ENCODE results near the gene NDUFAF8. TPM values are rescaled to one million over a fixed set of nuclear protein-coding genes. Genes with fewer than 3 reads are reported as not detected.

NDUFAF8 gene
- polyA plus RNA-seq, 1 donor from 2014 or later = 76.4 TPM

GRCh38 chr17:81236784-81237183, 2.3 kb upstream of the NDUFAF8 start:
- Histone ChIP-seq H3K9me3 (ENCODE audit: low read length) (no peaks in the 10 kb centered on the region), H4K20me1 (ENCODE audit: insufficient read depth) (no peaks in the 10 kb centered on the region), H2AFZ (ENCODE audit: low read depth, low read length) (no peak overlapping the region), H3K9me2 (ENCODE audit: insufficient read depth, low read length) (no peaks in the 10 kb centered on the region), H3F3A (ENCODE audit: insufficient read depth, low read length, poor library complexity, severe bottlenecking) (no peaks in the 10 kb centered on the region), H3K36me3 (ENCODE audit: insufficient read depth, low read length) (no peaks in the 10 kb centered on the region), H3K27me3 (ENCODE audit: insufficient read depth, low read depth, low read length) (no peaks in the 10 kb centered on the region), H3K27ac (ENCODE audit: low read length) (no peak overlapping the region), H3K4me3 (ENCODE audit: low read length) (no peak overlapping the region), H3K9ac (ENCODE audit: low read length) (no peak overlapping the region), H3K4me2 (ENCODE audit: low read length) (no peak overlapping the region), H3K79me2 (replicated peaks; ENCODE audit: insufficient read depth, low read length) (peaks cover 19% of the 10 kb centered on the region)
- TF ChIP-seq, protein P1, sequence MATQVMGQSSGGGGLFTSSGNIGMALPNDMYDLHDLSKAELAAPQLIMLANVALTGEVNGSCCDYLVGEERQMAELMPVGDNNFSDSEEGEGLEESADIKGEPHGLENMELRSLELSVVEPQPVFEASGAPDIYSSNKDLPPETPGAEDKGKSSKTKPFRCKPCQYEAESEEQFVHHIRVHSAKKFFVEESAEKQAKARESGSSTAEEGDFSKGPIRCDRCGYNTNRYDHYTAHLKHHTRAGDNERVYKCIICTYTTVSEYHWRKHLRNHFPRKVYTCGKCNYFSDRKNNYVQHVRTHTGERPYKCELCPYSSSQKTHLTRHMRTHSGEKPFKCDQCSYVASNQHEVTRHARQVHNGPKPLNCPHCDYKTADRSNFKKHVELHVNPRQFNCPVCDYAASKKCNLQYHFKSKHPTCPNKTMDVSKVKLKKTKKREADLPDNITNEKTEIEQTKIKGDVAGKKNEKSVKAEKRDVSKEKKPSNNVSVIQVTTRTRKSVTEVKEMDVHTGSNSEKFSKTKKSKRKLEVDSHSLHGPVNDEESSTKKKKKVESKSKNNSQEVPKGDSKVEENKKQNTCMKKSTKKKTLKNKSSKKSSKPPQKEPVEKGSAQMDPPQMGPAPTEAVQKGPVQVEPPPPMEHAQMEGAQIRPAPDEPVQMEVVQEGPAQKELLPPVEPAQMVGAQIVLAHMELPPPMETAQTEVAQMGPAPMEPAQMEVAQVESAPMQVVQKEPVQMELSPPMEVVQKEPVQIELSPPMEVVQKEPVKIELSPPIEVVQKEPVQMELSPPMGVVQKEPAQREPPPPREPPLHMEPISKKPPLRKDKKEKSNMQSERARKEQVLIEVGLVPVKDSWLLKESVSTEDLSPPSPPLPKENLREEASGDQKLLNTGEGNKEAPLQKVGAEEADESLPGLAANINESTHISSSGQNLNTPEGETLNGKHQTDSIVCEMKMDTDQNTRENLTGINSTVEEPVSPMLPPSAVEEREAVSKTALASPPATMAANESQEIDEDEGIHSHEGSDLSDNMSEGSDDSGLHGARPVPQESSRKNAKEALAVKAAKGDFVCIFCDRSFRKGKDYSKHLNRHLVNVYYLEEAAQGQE (IDR thresholded peaks at IDR 0.05; ENCODE audit: borderline replicate concordance) = no peak
- TF ChIP-seq EZH2 (IDR thresholded peaks at IDR 0.05; ENCODE audit: borderline replicate concordance, insufficient read depth, low read length, poor library complexity, severe bottlenecking) = no peak
- TF ChIP-seq POLR2AphosphoS5 (IDR thresholded peaks at IDR 0.05) = no peak
- no peak for TF ChIP-seq EP300 (conservative IDR thresholded peaks at IDR 0.05; ENCODE audit: poor library complexity, severe bottlenecking)
- no peak for TF ChIP-seq SMC3 (conservative IDR thresholded peaks at IDR 0.05; ENCODE audit: poor library complexity)
- TF ChIP-seq, protein P2, sequence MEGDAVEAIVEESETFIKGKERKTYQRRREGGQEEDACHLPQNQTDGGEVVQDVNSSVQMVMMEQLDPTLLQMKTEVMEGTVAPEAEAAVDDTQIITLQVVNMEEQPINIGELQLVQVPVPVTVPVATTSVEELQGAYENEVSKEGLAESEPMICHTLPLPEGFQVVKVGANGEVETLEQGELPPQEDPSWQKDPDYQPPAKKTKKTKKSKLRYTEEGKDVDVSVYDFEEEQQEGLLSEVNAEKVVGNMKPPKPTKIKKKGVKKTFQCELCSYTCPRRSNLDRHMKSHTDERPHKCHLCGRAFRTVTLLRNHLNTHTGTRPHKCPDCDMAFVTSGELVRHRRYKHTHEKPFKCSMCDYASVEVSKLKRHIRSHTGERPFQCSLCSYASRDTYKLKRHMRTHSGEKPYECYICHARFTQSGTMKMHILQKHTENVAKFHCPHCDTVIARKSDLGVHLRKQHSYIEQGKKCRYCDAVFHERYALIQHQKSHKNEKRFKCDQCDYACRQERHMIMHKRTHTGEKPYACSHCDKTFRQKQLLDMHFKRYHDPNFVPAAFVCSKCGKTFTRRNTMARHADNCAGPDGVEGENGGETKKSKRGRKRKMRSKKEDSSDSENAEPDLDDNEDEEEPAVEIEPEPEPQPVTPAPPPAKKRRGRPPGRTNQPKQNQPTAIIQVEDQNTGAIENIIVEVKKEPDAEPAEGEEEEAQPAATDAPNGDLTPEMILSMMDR (IDR thresholded peaks at IDR 0.05; ENCODE audit: poor library complexity, severe bottlenecking) = no peak
- TF ChIP-seq RAD21 (conservative IDR thresholded peaks at IDR 0.05) = no peak
- TF ChIP-seq TAF1 (IDR thresholded peaks at IDR 0.05; ENCODE audit: low read depth) = no peak
- TF ChIP-seq MXI1 (conservative IDR thresholded peaks at IDR 0.05; ENCODE audit: poor library complexity, severe bottlenecking) = no peak

DNA sequence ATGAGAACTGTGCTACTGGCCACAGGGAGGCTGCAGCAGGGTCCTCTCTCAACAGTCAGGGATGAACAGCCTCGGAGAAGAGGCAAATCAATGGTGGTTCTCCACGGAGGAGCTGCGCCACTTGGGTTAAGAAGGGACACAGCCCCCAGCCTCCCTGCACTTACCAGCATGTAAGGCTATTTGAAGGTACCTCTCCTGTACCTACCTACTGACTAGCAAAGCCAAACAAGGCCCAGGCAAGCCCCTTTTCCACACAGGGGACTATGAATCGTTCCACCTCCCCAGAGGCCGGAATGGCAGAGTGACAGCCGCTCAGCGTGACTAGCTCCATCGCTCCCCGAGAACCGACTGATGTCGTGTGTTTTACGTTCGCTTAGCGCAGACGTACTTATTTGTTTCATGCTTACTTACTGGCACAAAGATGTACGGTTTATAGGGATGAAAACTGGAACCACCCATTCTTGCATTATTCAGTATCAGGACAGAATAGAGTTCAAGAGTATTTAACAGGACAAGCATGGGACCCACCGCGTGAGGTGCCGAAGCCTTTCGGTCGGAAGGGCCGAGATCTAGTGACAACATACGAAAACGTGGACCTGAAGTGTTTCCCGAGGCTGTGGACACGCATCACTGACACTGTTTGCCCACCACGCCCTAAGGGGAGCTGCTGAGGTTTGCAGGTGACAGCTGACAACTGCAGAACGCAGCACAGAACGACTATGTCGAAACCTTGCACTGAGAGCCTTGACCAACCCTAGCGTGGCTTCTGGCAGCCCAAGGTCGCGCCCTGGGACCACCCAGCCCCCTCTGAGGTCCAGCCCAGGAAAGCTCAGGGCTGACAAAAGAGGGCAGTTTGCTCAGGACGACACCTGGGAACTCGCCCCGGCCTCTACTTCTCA, 1.3 kb upstream of the NDUFAF8 start:
- H3K4me3 ChIP-seq (ENCODE audit: low read length) = peak overlapping the region; percentile 99
- no peaks in the 10 kb centered on the region for H3F3A ChIP-seq (ENCODE audit: insufficient read depth, low read length, poor library complexity, severe bottlenecking)
- no peaks in the 10 kb centered on the region for H3K36me3 ChIP-seq (ENCODE audit: insufficient read depth, low read length)
- H3K27me3 ChIP-seq (ENCODE audit: insufficient read depth, low read depth, low read length) = no peaks in the 10 kb centered on the region
- H3K27ac ChIP-seq (ENCODE audit: low read length) = no peak overlapping the region
- peaks cover 19% of the 10 kb centered on the region for H3K79me2 ChIP-seq (replicated peaks; ENCODE audit: insufficient read depth, low read length)
- TF ChIP-seq RAD21 (conservative IDR thresholded peaks at IDR 0.05) (no peak), MXI1 (conservative IDR thresholded peaks at IDR 0.05; ENCODE audit: poor library complexity, severe bottlenecking) (no peak), EP300 (conservative IDR thresholded peaks at IDR 0.05; ENCODE audit: poor library complexity, severe bottlenecking) (no peak), EZH2 (IDR thresholded peaks at IDR 0.05; ENCODE audit: borderline replicate concordance, insufficient read depth, low read length, poor library complexity, severe bottlenecking) (no peak), SMC3 (conservative IDR thresholded peaks at IDR 0.05; ENCODE audit: poor library complexity) (no peak), POLR2AphosphoS5 (IDR thresholded peaks at IDR 0.05) (no peak), TAF1 (IDR thresholded peaks at IDR 0.05; ENCODE audit: low read depth) (no peak)
- TF ChIP-seq, protein P2 (IDR thresholded peaks at IDR 0.05; ENCODE audit: poor library complexity, severe bottlenecking) = no peak
- TF ChIP-seq, protein P1 (IDR thresholded peaks at IDR 0.05; ENCODE audit: borderline replicate concordance) = no peak
- no peak overlapping the region for H2AFZ ChIP-seq (ENCODE audit: low read depth, low read length)
- peak overlapping the region; percentile 62 for H3K4me2 ChIP-seq (ENCODE audit: low read length)
- H3K9ac ChIP-seq (ENCODE audit: low read length) = peak overlapping the region; percentile 71
- H4K20me1 ChIP-seq (ENCODE audit: insufficient read depth) = no peaks in the 10 kb centered on the region
- no peaks in the 10 kb centered on the region for H3K9me3 ChIP-seq (ENCODE audit: low read length)
- H3K9me2 ChIP-seq (ENCODE audit: insufficient read depth, low read length) = no peaks in the 10 kb centered on the region

Data from neural cell (in vitro differentiated cells).